ENCODE measurements around the gene SLC47A1.

DNA sequence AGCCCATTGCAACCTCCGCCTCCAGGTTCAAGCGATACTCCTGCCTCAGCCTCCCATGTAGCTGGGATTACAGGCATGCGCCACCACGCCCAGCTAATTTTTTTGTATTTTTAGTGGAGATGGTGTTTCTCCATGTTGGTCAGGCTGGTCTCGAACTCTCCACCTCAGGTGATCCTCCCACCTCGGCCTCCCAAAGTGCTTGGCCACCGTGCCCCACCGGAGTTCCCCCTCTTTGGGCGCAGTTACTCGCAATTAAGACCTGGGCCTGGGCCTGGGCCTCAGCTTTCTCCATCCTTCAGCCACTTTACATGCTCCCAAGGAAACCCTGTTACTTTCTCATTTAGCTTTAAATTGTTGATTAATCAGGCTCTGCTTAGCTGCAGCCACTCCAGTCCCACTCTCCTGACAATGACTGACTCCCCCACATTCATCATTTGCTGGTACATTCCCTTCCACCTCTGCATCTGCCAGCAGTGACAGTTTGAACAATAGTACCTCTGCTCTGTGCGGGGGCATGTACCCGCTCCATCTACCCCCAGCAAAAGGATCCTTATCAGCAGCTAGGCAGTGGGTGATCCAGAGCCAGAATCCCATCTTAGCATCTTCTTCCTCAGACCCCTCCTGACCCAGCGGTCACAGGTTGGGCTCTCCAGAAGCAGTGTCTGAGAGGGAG is 47.2 kb upstream of the SLC47A1 start:
- TF ChIP-seq REST (IDR thresholded peaks at IDR 0.05; ENCODE audit: insufficient read depth in 1 of 2, low read depth in 2 of 2, low read length in 2 of 2) (no peak), POLR2AphosphoS5 (IDR thresholded peaks at IDR 0.05; ENCODE audit: low read depth, low read length) (no peak), TAF1 (IDR thresholded peaks at IDR 0.05; ENCODE audit: borderline replicate concordance, insufficient read depth, low read length) (no peak), SIN3A (IDR thresholded peaks at IDR 0.05; ENCODE audit: borderline replicate concordance, insufficient read depth, low read length) (no peak), FOXP2 (optimal IDR thresholded peaks at IDR 0.05; ENCODE audit: borderline replicate concordance, extremely low read depth, extremely low read length, insufficient read depth) (no peak)
